Hematopoietic multipotent progenitor cell (in vitro differentiated cells): ENCODE results near the gene LIFR. TPM values are rescaled to one million over a fixed set of nuclear protein-coding genes. Genes with fewer than 3 reads are reported as not detected.

Experiments
- DNase-seq, 3 donors: peaks; one replicate each; pipeline ENCODE4 v3.0.0-alpha.2; 2011 to 2015; ENCODE audit warnings: low read depth in 2 of 3, low spot score in 2 of 3
- total RNA-seq: library from RNA; depleted of rRNA; stranded (reverse); fragments of >200 nt; gene quantifications from one replicate; pipeline ENCODE4 v1.2.3, GENCODE V29; 2012

LIFR gene
- total RNA-seq, 1 donor: under 0.01 TPM

DNA sequence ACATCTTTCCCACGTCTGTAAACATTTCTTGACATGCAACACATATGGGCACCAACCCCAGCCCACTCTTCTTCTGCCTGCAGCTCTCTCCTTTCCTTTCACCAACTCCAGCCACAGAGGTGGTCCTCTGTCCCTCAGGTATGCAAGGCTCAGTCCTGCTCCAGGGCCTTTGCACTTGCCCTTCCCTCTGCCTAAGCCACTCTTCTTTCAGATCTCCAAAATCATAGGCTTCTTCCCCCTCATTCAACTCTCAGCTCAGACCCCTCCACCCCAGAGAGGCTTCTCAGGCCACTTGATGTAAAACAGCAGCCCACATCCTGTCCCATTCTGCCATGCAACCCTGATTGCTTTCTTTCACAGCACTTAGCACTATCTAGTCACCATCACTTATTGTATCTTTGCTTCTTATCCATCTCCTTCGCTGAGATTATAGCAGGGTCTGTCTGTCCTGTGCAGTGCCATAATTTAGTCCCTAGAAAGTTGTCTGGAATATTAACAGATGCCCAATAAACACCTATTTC is 3.4 kb downstream of the LIFR start:
- DNase-seq: no peak

DNA sequence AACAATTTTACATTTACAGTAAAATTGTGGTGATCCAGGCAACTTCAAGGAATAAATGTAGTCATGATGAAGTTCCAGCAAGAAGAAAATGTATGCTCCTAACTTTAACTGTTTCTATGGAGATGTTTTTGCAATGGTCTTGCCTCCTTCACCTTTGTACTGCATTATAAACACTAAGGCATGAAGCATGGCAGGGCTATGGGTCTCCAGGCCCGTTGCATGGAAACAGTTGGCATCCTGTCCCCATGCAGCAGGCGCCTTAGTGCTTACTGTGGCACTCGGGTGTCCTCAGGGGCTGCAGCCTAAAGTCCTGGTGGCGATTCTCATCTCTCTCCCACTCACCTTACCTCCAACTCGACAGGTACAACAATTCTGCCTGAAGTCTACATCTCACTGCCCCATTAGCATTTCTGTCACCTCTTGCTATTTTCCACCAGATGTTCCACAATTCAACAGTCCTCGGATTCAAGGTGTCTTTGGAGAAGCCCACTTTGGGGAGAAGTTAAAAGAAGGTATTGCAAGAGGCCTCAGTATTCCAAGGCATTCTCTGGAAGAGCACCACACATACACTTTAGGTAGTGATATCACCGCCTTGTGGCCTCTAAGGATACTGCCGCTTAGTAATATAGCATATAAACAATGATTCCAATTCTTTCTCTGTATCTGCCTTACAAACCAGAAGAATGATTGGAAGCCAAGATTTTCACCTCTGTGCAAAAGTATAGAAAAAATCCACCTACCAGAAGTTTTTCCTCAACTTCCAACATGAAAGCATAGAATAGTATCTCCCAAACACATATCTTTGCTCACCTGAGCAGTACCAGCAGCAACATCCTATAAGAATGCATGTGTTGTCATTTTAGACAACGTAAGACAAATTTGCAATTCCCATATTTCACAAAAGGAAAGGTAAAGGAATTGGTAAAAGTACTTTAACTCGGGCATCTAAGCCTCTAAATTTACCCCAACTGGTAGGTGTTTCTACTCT is 5.1 kb downstream of the LIFR start:
- peak in 1 of 3 donors; percentile 48 for DNase-seq

DNA sequence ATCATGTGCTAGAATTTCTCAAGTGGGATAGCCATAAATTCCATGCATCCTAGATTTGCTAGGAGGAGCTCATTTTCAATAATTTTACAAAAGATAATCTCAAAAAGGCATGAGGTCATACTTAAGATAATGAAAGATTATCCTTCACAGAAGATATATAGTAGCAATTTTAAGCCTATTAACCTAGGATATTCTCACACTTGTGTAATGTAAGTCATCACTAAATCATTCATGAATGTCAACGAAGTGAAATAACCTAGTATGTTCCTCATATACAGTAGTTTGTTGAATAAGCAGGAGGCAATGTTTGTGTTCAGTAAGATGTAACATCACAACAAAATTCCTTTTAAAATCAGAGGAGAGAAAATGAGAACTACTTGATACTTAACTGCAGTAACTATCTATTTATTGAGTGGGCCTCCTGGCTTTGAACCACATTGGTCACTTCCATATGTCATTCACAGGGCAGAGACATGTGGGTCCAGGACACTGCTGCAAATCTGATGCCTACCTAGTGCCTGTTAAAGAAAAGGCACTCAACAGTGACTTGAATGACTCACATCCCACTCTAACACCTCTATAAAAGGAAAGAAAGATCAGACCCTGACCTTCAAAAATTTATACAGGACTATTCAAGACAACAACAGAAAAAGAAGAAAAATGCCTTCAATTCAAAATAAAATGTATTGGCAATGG is 8.2 kb downstream of the LIFR start:
- DNase-seq: no peak

DNA sequence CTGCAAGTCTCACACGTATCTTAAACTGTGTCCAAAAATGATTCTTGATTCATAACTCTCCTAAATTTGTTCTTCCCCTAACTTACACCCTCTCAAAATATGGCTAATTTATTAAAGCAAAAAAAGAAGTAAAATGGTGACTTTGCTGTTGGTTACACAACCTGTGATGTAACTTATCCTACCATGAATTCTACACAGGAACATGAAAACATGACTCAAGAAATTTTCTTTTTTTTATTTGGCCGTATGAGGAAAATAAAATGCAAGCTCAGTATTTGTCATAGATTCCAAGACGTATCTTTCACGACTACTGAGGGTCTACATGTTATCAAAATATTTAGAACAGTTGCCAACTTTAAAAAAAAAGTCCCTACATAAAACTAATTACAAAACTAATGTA is 9.2 kb downstream of the LIFR start:
- DNase-seq: no peak

DNA sequence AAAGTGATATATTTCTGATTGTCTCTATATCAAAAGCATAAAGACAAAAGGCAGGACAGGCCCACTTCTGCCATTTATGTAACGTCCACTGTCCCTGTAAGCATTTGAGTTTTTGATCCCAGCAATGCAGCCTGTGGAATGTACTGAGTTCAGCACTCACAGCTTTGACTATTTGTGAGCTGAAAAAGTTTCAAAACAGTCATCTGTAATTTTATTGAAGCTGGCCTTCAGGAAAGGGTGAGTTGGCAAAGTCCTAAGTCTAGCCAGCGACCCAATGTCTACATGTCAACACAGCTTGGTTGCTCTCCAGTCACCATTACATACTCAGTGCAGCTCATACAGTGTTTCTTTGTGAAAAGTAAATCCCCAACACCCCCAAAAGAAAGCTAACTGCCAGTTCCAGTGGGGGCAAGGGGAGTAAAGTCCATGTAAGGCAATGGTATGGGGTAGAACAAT is 9.7 kb downstream of the LIFR start:
- DNase-seq: no peak

DNA sequence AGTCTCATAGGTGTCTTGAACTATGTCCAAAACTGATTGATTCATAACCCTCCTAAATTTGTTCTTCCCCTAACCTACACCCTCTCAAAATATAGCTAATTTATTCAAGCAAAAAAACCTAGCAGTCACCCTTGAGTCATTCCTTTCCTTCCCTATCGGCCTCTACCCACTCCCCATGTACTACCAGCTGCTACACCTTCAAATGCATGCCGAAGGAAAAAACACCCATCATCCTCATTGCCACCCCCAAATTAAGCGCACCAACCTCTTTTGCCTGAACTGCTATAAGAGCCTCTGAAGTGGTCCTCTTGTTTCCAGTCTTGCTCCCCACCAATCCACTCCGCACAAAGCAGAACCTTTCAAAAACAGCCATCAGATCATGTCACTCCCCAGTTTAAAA is 12.6 kb downstream of the LIFR start:
- DNase-seq: no peak

DNA sequence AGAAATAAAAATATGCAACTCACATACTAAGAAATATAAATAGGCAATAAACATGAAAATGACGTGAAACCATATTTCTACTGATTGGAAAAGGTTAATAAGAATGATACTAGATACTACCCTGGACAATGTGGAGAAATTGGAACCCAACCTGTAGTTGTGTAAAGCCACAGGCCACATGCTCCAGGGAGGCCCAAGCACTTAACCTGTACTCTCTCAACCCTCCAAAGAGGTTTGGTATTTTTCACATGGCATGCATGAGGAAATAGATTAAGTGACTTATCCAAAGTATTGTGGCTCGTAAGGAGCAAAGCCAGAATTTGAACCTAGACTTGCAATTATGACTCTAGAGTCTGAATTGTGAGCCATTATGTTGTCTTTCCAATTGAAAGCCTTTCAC is 13.4 kb downstream of the LIFR start:
- DNase-seq: no peak

DNA sequence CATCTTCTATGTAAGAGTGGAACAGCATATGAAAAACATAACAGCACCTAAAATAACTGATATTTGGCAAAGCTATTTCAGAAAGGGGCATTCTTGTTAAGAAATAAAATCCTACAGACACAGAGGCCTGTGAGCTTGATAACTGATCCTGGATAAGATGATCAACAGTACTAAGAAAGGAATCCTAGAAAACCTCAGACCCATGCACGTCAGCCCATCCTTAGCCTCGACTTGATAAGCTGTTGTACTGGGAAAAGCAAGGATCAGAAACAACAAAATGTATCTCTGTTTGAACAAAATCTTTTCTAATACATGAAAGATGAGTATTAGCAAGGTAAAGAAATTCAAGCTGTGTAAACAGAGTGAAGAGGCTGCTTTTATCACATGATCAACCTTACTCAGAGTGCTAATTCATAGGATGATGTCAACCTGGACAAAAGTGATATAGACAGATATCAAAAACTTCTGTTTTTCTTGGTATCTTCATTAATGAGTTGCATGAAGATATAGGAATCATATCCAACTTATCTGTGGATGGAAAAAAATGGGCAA is 15.2 kb downstream of the LIFR start:
- DNase-seq: no peak

DNA sequence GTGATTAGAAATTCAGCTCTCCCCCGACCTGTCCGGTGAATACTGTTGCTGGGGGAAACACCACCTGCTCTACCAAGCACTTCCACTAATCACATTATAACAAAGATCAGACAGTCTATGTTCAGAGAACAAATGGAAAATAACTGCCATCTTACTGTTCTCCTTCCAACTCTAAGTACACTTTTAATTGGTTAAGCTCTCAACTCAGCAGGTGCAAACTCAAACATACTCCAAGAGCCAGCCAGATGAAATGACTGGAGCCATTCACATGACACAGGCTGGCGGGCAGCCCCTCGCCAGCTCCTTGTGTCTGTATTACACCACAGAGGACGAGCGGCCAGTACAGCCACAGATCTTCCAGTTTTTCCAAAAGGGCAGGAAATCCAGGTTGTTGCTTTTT is 16.1 kb downstream of the LIFR start:
- DNase-seq: no peak

DNA sequence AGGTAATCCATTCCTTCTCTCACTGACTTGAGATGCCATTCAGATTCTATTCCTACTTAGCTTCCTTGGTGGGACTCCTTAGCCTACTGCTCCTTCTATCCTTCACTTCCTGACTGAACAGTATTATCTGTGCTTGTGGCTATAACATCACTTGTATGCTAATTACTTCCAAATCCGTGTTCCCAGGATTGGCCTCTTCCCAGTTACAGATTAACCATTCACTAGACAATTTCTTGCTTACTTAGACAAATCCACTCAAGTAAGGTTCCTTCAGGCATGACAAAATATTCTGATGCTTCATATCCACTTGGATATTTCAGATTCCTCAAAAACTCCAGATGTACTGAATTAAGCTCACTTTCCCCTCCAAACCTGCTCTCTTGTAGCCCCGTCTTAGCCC is 18.3 kb downstream of the LIFR start:
- no peak for DNase-seq

DNA sequence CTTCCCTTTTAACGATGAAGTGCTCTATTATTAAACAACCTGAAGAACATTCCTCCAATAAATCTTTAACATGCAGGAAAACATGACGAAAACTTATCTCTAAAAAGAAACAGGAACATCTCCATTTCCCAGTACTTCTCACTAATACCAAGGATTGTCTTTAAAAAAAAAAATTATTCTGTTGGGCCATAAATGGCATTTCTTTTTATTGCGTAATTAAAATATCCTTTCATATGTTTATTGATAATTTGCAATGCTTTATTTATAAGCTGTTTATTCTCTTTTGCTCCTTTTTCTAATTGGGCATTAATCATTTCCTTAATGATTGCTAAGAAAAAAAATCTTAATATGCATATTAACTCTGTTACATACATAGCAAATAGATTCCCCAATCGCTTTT is 18.9 kb downstream of the LIFR start:
- DNase-seq: no peak

DNA sequence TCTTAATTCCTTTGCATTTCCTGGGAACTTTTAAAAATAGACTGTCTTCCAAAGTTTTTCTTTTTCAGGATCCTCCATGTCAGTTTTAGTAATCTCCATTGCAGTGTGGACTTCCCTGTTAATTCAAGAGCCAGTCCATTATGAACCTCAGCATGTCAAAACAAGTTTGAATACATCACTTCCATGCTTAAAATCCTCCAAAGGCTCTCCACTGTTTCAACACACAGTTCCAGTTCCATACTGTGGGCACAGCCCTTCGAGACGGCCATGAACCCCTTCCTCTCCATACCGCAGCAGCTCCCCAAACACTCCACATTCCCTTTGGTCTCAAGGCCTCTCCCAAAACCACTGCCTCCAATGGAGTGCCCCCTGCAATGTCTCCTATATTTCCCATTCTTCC is 19.5 kb downstream of the LIFR start:
- no peak for DNase-seq

DNA sequence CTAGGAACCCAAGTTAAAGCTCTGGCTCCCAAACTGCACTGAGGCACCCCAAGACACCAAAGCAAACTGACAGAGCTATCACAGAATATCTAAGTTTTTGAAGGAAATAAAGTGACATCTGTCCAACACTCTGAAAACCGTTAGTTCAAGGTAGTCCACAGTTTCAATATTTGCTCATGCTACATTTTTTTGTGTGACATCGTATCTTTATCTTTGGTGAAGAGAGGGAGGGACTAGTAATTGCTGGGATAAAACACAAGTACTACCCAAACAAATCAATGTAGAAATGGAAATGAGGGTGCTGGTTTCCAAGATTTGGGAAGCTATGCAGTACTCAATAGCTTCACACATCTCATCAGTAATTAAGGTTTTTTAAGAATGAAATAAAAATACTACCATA is 20.6 kb downstream of the LIFR start:
- no peak for DNase-seq

DNA sequence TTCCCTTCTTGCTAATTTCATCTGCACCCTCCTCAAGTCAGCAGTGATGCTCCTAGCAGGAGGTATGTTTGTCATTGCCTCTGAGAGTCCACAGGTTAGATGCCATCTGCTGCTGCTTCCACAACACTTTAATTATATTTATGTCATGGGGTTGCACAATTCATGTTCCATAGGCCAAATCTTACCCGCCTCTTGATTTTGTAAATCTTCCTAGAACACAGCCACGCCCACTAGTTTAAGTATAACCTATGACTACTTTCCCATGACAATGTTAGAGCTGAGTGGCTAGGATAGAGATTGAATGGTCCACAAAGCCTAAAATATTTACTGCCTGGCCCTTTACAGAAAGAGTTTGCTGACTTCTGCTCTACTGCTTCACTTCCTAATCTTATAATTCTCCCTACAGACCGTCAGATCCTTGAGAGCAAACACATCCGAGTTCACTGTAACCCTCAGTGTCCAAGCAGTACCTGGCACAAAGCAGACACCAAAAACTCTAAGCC is 21.1 kb downstream of the LIFR start:
- DNase-seq: no peak

DNA sequence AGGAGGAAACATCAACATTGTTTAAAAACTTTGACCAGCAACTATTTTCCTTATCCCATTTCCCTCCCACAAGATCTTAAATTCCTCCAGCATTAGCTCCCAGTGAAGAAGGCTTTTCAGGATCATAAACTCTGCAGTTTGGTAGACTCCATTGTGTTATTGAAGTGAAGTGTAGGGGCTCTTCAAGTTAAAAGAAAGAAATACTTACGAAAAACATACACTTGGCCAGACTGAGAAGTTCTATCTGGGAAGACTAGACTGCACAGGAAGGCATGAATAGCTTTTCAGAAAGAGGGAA is 22.3 kb downstream of the LIFR start:
- no peak for DNase-seq

DNA sequence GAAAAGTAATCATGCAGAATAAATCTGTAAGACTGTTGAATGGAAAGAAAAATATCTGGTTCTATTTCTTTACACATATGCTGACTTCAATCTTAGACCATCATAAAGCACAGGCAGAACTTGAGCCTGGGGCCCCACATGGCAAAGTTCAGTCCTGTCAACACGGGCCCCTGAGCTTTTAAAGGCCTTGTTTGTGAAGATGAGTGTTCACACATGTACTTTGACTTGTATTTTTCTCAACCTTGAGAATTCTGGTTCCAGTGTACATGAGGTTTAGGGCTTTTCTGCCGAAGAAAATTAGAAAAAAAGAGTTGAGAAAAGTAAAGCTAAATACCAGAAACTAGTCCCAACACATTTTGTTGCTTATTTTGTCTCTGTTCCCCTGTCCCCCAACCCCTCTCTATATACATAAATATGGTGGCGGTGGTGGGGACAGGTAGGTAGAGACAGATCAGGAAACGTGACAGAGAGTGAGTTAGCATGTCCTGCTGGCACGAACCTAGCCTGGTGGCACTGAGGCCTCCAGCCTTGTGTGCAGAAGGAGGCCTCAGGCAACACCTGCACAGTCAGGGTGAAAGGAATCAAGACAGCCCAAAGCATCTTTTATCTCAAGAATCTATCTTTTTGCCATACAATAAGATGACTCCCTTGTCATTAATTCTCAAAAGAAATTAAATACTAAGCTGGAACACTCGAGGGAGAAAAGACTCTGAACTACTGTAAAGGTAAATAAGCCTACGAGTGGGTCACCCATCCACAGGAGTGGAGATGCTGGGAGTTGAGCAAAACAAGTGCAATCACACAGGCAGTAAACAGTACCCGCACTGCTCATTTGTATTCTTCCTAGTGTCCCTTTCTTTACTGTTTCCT is 22.9 kb downstream of the LIFR start:
- no peak for DNase-seq

DNA sequence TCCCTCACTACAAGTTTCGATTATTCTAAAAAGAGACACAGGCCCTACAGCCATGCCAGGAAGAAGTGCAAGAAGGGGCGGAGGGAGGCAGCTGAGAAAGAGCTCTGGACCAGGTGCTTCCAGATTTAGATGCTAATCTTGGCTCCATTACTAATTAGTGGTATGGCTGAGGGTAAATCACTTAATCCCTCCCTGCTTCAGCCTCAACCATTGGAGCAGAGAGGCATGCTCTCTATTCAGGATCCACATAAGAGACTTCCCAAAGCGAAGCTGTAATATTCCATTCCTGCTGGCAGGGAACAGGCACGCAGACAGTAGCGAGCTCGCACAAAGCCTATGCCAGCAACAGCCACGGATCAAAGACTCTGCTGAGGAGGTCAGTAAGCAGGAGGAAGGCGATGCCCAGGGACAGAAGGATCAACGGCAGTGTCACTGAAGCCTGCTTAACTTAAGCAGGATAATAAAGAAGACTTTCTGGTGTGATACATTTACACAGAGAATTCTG is 24.2 kb downstream of the LIFR start:
- no peak for DNase-seq

DNA sequence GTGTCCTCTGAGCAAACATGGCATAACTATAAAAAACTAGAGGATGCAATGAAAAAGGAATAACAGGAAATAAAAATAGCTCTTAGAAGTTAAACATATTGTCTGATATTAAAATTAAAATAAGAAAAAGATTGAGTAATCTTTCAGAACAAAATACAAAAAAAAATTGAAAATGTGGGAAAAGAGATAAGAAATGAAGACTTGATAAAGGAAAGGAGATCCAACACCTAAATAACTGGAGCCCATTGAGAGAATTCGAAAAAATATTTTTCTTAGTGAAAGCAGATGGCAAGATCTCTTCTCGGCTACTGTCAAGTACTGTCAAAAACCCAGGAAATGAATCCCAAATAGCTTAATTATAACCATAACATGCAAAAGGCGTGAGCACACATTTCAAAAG is 24.9 kb downstream of the LIFR start:
- DNase-seq: no peak

DNA sequence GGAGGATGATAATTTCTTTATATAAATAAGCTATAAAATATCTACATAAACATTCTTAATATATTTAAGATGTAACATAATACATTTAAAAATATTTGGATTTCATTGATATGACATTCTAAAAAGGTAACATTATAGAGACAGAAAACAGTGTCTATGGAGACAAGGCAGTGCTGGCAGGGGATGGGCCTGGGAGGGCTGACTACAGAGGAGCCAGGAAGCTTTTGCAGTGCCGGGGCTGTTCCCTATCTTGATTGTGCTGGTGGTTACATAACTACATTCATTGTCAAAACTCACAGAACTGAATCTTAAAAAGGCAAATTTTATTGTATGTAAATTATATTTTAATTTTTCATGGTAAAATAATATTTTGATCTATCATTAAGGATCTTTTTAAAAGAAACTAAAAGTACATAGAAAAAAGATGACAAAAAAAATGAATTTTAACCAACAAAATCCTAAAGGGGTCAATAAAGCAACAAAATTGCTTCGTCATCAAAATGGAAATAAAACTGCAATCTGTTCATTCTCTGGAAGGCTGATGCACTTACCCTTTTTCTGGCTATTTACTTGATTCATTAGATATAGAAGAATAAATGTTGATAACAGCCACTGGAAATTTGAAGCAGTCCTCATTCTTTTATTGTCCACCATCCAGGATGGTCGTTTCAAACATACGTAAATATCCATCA is 26.3 kb downstream of the LIFR start:
- no peak for DNase-seq
